Caco-2 (cell line): Measurements from ENCODE around the gene ABCC12. TPM values are rescaled to one million over a fixed set of nuclear protein-coding genes. Genes with fewer than 3 reads are reported as not detected.

Experiments used
- BruUV-seq: library from RNA; stranded (reverse); fragments of 400-500 nt; replicated peaks from 2 replicates; lab custom pipeline; 2021; lab: Mats Ljungman, UMichigan
- CTCF ChIA-PET: fragments of 300-600 bp; sonication (Branson Sonifier 250); formaldehyde crosslinking; loops from one replicate; lab custom pipeline; 2022; ENCODE audit warnings: antibody characterized with exemption; lab: Charles Lee
- POLR2A ChIA-PET: fragments of 300-600 bp; sonication (Branson Sonifier 250); formaldehyde crosslinking; loops from one replicate; lab custom pipeline; 2022; ENCODE audit warnings: antibody characterized with exemption; lab: Charles Lee
- DNase-seq, 2 experiments: peaks; one replicate each; pipeline versions ENCODE4 v3.0.0 to v3.0.0-alpha.2; 2020 to 2022
- H3K27me3 ChIP-seq: replicated peaks from 2 replicates; pipeline ENCODE4 v1.6.0; 2011; ENCODE audit warnings: low read length; ENCODE audit not compliant: control insufficient read depth, insufficient read depth
- H3K36me3 ChIP-seq: 2 replicates; pipeline ENCODE4 v1.5.1; 2011; ENCODE audit warnings: low read length; ENCODE audit not compliant: control insufficient read depth, insufficient read depth
- H3K4me1 ChIP-seq: fragments of 250-450 bp; sonication (Bioruptor Pico); 2 replicates; pipeline ENCODE4 v1.5.1; 2020; ENCODE audit warnings: mild to moderate bottlenecking
- H3K4me3 ChIP-seq: 2 replicates; pipeline ENCODE4 v1.5.1; 2011; ENCODE audit warnings: low read depth, mild to moderate bottlenecking, control low read depth, low read length
- H3K9me3 ChIP-seq: fragments of 250-450 bp; sonication (Bioruptor Pico); 2 replicates; pipeline ENCODE4 v1.5.1; 2020; ENCODE audit warnings: mild to moderate bottlenecking, moderate library complexity
- H3K27ac Mint-ChIP-seq: one replicate; pipeline ENCODE4 v1.8.0; 2022; ENCODE audit warnings: mixed read lengths; ENCODE audit not compliant: unreplicated experiment
- H3K27me3 Mint-ChIP-seq: one replicate; pipeline ENCODE4 v1.8.0; 2022; ENCODE audit warnings: mixed read lengths; ENCODE audit not compliant: insufficient read depth, unreplicated experiment
- H3K36me3 Mint-ChIP-seq: one replicate; pipeline ENCODE4 v1.8.0; 2022; ENCODE audit warnings: mild to moderate bottlenecking, mixed read lengths; ENCODE audit not compliant: insufficient read depth, unreplicated experiment
- H3K4me1 Mint-ChIP-seq: one replicate; pipeline ENCODE4 v1.8.0; 2022; ENCODE audit warnings: low read depth, mixed read lengths; ENCODE audit not compliant: unreplicated experiment
- H3K4me3 Mint-ChIP-seq: one replicate; pipeline ENCODE4 v1.8.0; 2022; ENCODE audit warnings: mild to moderate bottlenecking, moderate library complexity, mixed read lengths; ENCODE audit not compliant: unreplicated experiment
- H3K9me3 Mint-ChIP-seq: one replicate; pipeline ENCODE4 v1.8.0; 2022; ENCODE audit warnings: mixed read lengths; ENCODE audit not compliant: unreplicated experiment
- intact Hi-C: fragments of 100-400 bp; cut with micrococcal nuclease; formaldehyde crosslinking; loops from one replicate; pipeline ENCODE4 v1.10.0; 2022; ENCODE audit not compliant: unreplicated experiment
- total RNA-seq: library from RNA; stranded (reverse); gene quantifications from 2 replicates; pipeline ENCODE4 v1.2.3, GENCODE V29; 2022
- TF ChIP-seq, protein P1 (sequence below), 2 experiments: fragments of 200-600 bp in 1 of 2; IDR thresholded peaks; 1 replicate in 1 of 2; 2 replicates in 1 of 2; pipeline versions ENCODE4 v1.5.1 to v1.8.0; 2011 to 2022; ENCODE audit warnings: antibody characterized with exemption in 1 of 2, control low read depth in 1 of 2, inconsistent platforms in 1 of 2, low read depth in 1 of 2, low read length in 1 of 2, mild to moderate bottlenecking in 1 of 2, moderate library complexity in 1 of 2; ENCODE audit not compliant: insufficient read depth in 1 of 2, severe bottlenecking in 1 of 2, unreplicated experiment in 1 of 2

The ABCC12 gene
- total RNA-seq, 1 experiment from 2014 or later: not detected

DNA sequence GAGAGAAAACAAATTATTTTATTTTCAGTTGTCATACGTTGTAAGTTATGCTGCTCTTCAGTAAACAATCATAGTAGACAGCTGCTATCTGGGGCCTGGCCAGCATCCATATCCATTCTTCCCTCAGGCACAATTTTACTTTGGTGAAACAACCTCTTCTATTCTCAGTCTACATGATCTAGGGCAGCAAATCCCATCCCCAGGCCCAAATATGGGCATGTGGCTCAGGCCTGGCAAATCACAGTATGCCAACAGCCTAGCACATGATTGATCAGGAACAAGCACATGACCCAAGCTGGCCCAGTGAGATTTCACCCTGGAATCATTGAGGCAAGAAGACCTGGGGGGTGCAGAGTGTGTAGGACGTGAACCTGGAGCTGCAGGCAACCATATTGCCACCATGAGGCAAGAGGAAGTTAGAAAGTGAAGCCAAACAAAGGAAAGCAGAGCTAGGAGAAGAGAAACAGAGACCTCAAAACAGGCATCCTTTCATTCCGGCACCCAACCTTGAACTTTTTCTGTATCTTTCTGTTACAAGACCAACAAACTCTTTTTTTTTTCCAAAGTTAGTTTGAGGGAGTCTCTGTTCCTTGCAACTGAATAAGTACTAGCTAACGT lies 10.3 kb upstream of the ABCC12 start:
- POLR2A ChIA-PET: no interaction called here

DNA sequence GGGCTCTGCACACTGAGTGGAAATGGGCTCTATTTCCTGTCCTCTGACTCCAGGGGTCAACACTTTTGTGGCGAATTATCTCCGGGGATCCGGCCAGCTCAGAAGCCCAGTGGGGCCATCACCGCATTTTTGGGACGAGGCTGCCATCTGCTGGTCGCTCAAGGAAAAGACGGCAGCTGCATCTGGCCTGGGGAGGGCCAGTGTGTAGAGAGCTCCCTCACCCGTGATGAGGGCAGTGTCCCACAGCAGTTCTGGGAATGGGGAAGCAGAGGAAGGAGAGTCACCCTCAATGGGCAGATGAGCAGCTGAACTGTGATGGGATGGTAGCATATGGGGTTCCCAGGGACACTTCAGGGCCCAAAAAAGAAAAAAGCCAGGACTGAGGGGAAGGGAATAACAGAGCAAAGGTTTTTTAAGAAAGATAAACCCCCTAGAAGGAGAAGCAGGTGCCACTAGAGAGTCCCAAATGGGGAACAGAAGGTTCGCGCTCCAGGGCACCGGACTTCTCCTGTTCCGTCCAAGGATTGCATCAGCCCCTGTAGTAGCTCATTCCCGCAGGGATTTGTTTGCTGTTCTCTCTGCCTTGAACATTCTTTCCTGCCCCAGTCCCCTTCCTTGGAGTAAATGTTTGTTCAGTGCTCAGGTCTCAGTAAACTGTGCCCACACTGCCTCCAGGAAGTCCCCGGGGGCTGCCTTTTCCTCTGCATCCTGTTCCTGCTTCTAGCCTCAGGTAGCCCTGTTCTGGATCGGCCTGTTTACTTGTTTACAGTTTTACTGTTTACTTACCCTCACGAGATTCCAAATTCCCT lies 9.3 kb upstream of the ABCC12 start:
- CTCF ChIA-PET: interaction anchor here (0.5 to 1.8 kb wide), 25 partner anchors 10 to 1311 kb away, joined by 3 to 15 read pairs (median 4); partner anchors contain the start of genes DNAJA2 and NETO2
- POLR2A ChIA-PET: interaction anchor here (0.5 to 1.1 kb wide), 2 partner anchors 1023 to 1128 kb away, joined by 3 to 6 read pairs; no protein-coding TSS in a partner anchor
- no peaks in the 10 kb centered on the region for H3K36me3 Mint-ChIP-seq
- intact Hi-C loops: loop anchor here (1.0 to 10.0 kb wide), 6 partner anchors 123 to 1310 kb away; no protein-coding TSS in a partner anchor
- Histone ChIP-seq H3K9me3 (no peaks in the 10 kb centered on the region), H3K27me3 (no peaks in the 10 kb centered on the region), H3K4me1 (peaks cover 12% of the 10 kb centered on the region), H3K4me3 (peak overlapping the region; percentile 5; the same call in 1 of the 2 replicates), H3K36me3 (no peaks in the 10 kb centered on the region)
- peak overlapping the region; percentile 81 for H3K27ac Mint-ChIP-seq
- BruUV-seq: TSS peak; percentile 55
- H3K4me3 Mint-ChIP-seq: peak overlapping the region; percentile 68
- no peaks in the 10 kb centered on the region for H3K9me3 Mint-ChIP-seq
- TF ChIP-seq, protein P1, sequence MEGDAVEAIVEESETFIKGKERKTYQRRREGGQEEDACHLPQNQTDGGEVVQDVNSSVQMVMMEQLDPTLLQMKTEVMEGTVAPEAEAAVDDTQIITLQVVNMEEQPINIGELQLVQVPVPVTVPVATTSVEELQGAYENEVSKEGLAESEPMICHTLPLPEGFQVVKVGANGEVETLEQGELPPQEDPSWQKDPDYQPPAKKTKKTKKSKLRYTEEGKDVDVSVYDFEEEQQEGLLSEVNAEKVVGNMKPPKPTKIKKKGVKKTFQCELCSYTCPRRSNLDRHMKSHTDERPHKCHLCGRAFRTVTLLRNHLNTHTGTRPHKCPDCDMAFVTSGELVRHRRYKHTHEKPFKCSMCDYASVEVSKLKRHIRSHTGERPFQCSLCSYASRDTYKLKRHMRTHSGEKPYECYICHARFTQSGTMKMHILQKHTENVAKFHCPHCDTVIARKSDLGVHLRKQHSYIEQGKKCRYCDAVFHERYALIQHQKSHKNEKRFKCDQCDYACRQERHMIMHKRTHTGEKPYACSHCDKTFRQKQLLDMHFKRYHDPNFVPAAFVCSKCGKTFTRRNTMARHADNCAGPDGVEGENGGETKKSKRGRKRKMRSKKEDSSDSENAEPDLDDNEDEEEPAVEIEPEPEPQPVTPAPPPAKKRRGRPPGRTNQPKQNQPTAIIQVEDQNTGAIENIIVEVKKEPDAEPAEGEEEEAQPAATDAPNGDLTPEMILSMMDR (IDR thresholded peaks at IDR 0.05; ENCODE audit: insufficient read depth in 1 of 2, low read depth in 1 of 2, low read length in 1 of 2, severe bottlenecking in 1 of 2, unreplicated experiment in 1 of 2): peak; percentile 82 to 91
- H3K4me1 Mint-ChIP-seq: peaks cover 16% of the 10 kb centered on the region
- H3K27me3 Mint-ChIP-seq: no peaks in the 10 kb centered on the region
- DNase-seq: peak; percentile 78 to 86

More for the DNA sequence above, 10.3 kb upstream of the ABCC12 start:
- no peak overlapping the region for H3K4me3 Mint-ChIP-seq
- no peaks in the 10 kb centered on the region for H3K36me3 Mint-ChIP-seq
- CTCF ChIA-PET: no interaction called here
- no peak for DNase-seq
- H3K27ac Mint-ChIP-seq: peak overlapping the region; percentile 81
- TF ChIP-seq, protein P1 (IDR thresholded peaks at IDR 0.05; ENCODE audit: insufficient read depth in 1 of 2, low read depth in 1 of 2, low read length in 1 of 2, severe bottlenecking in 1 of 2, unreplicated experiment in 1 of 2): no peak
- Histone ChIP-seq H3K9me3 (no peaks in the 10 kb centered on the region), H3K36me3 (no peaks in the 10 kb centered on the region), H3K4me3 (no peak overlapping the region), H3K4me1 (peaks cover 12% of the 10 kb centered on the region), H3K27me3 (no peaks in the 10 kb centered on the region)
- no peaks in the 10 kb centered on the region for H3K9me3 Mint-ChIP-seq
- peaks cover 16% of the 10 kb centered on the region for H3K4me1 Mint-ChIP-seq
- BruUV-seq: no TSS peak
- intact Hi-C loops: loop anchor here (1.0 to 10.0 kb wide), 5 partner anchors 361 to 1311 kb away; no protein-coding TSS in a partner anchor
- H3K27me3 Mint-ChIP-seq: no peaks in the 10 kb centered on the region

DNA sequence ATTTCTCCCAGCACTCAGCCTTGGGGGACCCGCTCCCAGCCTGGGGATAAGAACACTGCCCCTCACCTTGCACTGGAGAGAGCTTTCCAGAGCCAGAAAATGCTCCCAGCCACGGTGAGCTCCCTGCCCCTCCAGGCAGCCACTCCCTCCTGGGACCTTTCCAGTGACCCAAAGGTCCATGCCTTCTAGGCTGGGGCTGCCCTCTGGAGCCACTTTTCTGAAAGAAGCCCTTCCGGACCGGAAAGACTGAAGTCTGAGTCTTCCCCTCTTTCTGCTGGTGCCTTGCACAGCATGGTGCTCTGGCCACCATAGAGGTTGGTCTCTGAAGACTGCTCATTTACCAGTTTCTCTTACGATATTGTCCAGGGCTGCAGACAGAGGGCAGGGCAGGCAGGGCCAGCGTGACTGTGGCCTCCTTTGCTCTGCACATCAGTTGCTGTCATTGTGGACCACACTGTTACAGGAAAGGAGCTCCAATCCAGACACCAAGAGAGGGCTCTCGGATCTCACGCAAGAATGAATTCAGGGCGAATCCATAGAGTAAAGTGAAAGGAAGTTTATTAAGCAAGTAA lies 7.1 kb upstream of the ABCC12 start:
- Mint-ChIP-seq H3K4me3 (no peak overlapping the region), H3K27me3 (no peaks in the 10 kb centered on the region), H3K36me3 (no peaks in the 10 kb centered on the region), H3K27ac (no peak overlapping the region), H3K9me3 (no peaks in the 10 kb centered on the region), H3K4me1 (peaks cover 16% of the 10 kb centered on the region)
- Histone ChIP-seq H3K36me3 (no peaks in the 10 kb centered on the region), H3K27me3 (no peaks in the 10 kb centered on the region), H3K9me3 (no peaks in the 10 kb centered on the region), H3K4me1 (peaks cover 12% of the 10 kb centered on the region), H3K4me3 (no peak overlapping the region)
- BruUV-seq: no TSS peak
- CTCF ChIA-PET: interaction anchor here (0.6 kb wide), 1 partner anchor 1125 kb away, joined by 5 read pairs; no protein-coding TSS in a partner anchor
- intact Hi-C loops: loop anchor here (5.0 to 10.0 kb wide), 2 partner anchors 121 to 1308 kb away; no protein-coding TSS in a partner anchor
- TF ChIP-seq, protein P1 (IDR thresholded peaks at IDR 0.05; ENCODE audit: insufficient read depth in 1 of 2, low read depth in 1 of 2, low read length in 1 of 2, severe bottlenecking in 1 of 2, unreplicated experiment in 1 of 2): no peak
- DNase-seq: no peak
- POLR2A ChIA-PET: no interaction called here
